GM19463 (cell line): ENCODE data around the gene TSPAN5.
"Not testable (repeated sequence)": the region's sequence is repeated elsewhere in the genome, so short reads cannot be mapped to it uniquely, and the experiment has no call there.

Experiments used
- ATAC-seq: cut with Tn5 transposase; IDR thresholded peaks from one replicate; pipeline ENCODE4 v1.9.1; 2021; ENCODE audit warnings: mild to moderate bottlenecking, moderate library complexity; ENCODE audit not compliant: unreplicated experiment

The TSPAN5 gene

DNA sequence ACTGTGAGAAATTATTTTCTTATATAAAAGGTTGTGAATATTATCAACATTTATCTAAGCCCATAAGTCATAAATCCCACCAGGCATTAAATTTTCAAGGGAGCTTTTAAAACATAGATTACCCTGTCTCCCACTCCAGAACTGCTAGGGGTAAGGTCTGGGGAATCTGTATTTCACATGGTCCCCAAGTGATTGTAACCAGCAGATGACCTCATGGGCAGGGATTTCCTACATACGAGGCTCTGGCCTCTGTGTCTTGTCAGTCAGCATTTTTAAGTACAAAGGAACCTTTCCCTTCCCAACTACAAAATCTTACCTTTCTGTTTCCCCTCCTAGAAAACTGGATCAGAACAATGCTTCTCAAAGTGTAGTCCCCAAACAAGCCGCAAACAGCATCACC is 188.6 kb downstream of the TSPAN5 start:
- ATAC-seq, result no peak

DNA sequence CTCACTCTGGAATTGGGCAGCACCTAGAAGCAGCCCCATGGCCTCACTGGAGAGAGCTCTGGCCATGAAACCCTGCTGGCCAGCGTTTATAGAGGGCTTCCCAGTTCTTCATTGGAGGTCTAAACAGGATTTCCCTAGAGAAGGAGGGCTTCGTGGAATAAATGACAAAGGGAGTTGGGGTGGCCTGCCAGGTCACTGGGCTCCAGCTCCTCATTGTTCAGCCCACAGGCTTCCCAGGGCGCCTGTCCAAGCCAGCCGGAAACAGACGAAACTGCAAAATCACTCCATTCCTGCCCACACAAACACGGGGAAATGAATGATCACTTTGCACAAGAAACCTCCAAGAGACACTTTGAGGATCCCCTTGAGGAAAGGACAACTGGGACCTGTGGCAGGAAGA is 189.7 kb downstream of the TSPAN5 start:
- no peak for ATAC-seq

GRCh38 chr4:98467627-98468072 is 190.8 kb downstream of the TSPAN5 start:
- ATAC-seq, result peak; percentile 98

DNA sequence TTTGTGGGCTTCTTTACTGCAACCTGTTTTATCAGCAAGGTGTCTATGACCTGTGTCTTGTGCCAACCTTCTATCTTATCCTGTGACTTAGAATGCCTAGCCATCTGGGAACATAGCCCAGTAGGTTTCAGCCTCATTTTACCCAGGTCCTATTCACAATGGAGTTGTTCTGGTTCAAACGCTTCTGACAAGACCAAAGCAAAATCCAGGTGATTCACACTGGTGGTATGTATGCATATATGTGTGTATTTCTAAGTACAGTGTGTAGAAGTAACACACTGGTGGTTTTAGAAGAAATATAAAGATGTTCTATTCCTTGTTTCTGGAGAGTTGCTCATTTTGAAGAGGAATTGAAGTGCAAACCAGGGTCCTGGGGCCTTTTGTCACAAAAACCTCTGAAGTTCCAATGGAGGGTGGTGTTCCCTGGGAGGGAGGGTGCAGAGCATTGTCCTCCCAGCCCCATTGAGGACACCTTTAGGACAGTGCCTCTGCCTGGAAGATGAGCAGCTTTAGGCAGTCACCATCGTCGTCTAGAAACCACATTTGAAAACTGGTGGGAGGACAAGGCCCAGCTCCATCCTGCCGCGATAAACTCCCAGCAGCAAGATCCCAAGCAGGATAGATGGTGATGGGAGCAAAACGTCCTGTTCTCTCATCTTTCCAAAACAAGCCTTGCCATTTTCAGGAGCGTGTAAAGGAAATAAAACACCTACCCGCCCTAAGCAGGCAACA is 191.4 kb downstream of the TSPAN5 start:
- peak; percentile 10 for ATAC-seq

DNA sequence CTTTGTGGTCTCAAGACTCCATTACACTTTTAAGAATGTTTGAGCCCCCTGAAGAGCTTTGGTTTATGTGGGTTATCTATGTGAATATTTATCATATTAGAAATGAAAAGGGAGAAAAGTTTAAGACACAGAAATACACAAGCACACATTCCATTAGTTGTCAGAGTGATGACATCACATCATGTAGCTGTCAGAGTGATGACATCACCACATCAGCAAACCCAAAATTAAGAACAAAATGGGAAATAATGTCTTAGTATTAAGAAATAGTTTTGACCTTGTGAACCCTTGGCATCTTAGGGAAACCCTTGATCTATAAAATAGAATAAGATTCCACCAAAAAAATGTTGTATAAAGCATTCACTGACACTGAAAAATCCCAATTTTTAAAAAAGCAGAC is 195.9 kb downstream of the TSPAN5 start:
- ATAC-seq, result no peak

- not testable (repeated sequence) for ATAC-seq
Observed at GRCh38 chr4:98461121-98461865, 197.1 kb downstream of the TSPAN5 start.

DNA sequence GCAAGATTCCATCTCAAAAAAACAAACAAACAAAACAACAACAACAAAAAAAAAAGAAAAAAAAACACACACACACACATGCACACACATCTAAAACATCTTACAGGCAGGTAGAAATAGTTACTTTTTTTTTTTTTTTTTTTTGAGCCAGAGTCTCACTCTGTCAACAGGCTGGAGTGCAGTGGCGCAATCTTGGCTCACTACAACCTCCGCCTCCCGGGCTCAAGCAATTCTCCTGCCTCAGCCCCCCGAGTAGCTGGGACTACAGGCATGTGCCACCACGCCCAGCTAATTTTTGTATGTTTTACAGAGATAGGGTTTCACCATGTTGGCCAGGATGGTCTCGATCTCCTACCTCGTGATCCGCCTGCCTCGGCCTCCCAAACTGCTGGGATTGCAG is 201.0 kb downstream of the TSPAN5 start:
- not testable (repeated sequence) for ATAC-seq

- no peak for ATAC-seq
Observed at GRCh38 chr4:98452091-98452490, 206.3 kb downstream of the TSPAN5 start.

- ATAC-seq, result peak; percentile 34
Observed at GRCh38 chr4:98448908-98449307, 209.5 kb downstream of the TSPAN5 start.

DNA sequence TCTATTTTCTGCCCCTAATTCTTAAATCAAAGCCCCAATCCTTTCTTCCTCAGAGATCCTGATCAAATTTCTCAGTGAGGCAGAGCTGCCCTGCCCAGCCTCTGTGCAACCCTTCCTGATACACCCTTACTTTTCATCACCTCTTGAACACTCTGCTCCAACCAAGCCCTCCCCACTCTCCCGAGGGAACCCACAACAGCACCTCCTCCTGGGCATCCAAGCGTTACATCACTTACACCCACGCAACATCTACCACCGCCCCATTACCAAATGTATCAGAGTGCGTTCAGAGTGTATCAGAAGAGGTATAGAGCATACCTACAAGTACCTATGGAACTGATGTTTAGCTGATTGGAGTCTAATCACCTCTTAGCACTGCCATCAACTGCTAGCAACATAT is 210.8 kb downstream of the TSPAN5 start:
- ATAC-seq, result no peak

- ATAC-seq, result peak; percentile 70
Observed at GRCh38 chr4:98446499-98447375, 211.7 kb downstream of the TSPAN5 start.

GRCh38 chr4:98444371-98444770 is 214.0 kb downstream of the TSPAN5 start:
- ATAC-seq, result no peak

- ATAC-seq, result no peak
Observed at GRCh38 chr4:98434816-98435215, 223.6 kb downstream of the TSPAN5 start.

GRCh38 chr4:98433691-98434090 is 224.7 kb downstream of the TSPAN5 start:
- ATAC-seq, result no peak

DNA sequence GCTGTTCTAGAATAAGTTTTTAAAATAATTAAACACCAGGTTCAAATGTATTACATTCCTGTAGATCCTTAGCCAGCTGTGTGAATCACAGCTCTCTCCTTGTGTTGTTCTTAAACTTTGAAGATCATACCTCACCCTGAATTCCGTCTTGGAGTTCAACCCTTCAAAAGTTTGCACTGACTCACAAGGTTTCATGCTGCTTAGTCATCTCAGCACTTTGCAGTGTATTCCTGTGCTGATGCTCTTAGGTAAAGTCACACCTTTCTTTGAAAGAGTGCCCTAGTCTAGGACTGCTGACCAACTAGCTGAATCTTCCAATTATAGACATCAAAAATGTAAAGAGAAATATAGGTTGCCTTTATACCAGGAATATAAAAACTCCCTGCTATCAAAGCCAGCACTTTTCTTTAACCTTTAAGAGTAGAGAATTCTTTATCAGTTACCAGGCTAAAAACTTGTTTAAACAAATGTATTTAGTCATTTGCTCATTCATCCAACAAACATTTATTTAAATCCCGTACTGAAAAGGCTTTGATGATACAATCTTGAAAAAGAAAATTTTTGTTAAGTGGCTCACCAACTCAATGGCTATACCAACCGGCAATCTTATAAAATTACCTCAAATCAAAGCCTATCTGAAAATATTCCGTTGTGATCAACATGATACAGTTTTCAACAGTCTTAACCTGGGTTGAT is 227.6 kb downstream of the TSPAN5 start:
- ATAC-seq, result no peak

- ATAC-seq, result no peak
Observed at GRCh38 chr4:98423009-98423408, 235.4 kb downstream of the TSPAN5 start.

DNA sequence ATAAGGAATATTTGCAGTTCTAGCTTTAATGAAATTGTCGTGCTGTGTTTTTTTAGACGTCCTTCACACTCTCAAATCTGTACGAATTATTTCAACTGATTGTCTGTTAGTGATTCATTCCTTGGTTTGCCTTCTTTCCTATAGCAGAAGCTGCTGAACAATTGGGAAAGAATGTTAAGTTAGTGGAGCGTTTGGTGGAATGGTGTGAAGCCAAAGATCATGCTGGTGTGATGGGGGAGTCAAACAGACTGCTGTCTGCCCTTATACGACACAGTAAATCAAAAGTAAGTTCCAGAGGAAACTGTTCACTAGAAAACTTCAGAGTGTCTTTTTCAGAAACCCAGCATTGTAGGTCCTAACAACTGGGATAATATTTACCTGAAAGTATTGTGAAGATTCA is 237.3 kb downstream of the TSPAN5 start:
- no peak for ATAC-seq
